Rectal smooth muscle tissue (tissue), 1 donor: Measurements from ENCODE around the gene FMN1.

Experiments used
- H3K27ac ChIP-seq: one replicate; pipeline ENCODE4 v1.7.0; 2013; ENCODE audit warnings: low read depth, low read length, inconsistent platforms
- H3K27me3 ChIP-seq: one replicate; pipeline ENCODE4 v1.7.0; 2013; ENCODE audit warnings: low read length; ENCODE audit not compliant: control insufficient read depth, insufficient read depth
- H3K36me3 ChIP-seq: one replicate; pipeline ENCODE4 v1.7.0; 2013; ENCODE audit warnings: low read length; ENCODE audit not compliant: control insufficient read depth, insufficient read depth
- H3K4me1 ChIP-seq: one replicate; pipeline ENCODE4 v1.7.0; 2013; ENCODE audit warnings: low read length; ENCODE audit not compliant: control insufficient read depth, insufficient read depth
- H3K4me3 ChIP-seq: one replicate; pipeline ENCODE4 v1.7.0; 2013; ENCODE audit warnings: low read length
- H3K9ac ChIP-seq: one replicate; pipeline ENCODE4 v1.7.0; 2013; ENCODE audit warnings: low read length

Gene FMN1

GRCh38 chr15:33148129-33148751 lies 46.3 kb downstream of the FMN1 start:
- Histone ChIP-seq H3K4me1 (peaks cover 3% of the 10 kb centered on the region), H3K27ac (no peak overlapping the region), H3K9ac (no peak overlapping the region), H3K36me3 (no peaks in the 10 kb centered on the region), H3K4me3 (no peak overlapping the region), H3K27me3 (no peaks in the 10 kb centered on the region)

DNA sequence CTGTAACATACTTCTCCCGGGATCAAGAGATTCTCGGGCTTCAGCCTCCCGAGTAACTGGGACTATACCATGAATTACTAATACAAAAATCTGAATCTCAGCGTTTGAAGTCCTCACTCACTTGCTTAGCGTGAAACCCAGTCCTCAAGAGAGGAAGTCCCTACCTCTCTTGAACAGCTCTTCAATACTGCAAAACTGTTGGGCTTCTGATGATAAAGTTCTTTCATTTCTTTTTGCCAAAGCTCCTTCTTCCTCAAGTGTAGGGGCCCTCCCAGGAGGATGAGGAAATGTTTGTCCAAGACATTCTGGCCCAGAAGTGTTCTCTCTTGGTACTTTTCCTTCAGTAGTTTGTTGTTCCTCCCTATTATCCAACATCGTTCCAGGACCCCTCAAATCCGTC lies 48.5 kb downstream of the FMN1 start:
- H3K9ac ChIP-seq = no peak overlapping the region
- H3K4me1 ChIP-seq = no peaks in the 10 kb centered on the region
- H3K27me3 ChIP-seq = no peaks in the 10 kb centered on the region
- H3K4me3 ChIP-seq = no peak overlapping the region
- H3K27ac ChIP-seq = no peak overlapping the region
- no peaks in the 10 kb centered on the region for H3K36me3 ChIP-seq

DNA sequence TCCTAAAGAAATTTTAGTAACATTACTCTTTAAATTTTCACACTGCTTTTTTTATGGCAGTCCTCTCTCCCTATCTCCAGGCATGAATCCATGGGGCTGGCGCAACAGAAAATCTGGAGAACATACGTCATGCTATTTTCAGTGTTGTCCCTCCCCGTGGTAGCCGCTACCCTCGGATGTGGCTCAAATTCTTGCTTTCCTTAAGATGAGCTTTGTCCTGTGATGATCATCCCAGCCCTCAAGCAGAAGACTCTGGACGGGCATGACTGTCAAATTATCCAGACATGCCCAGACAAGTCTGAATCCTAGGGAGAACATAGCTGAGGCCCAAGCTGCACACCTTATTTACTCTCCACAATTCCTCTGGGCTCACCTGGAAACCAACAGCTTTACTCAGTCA lies 49.1 kb downstream of the FMN1 start:
- H3K9ac ChIP-seq = no peak overlapping the region
- H3K4me1 ChIP-seq = no peaks in the 10 kb centered on the region
- no peaks in the 10 kb centered on the region for H3K27me3 ChIP-seq
- H3K27ac ChIP-seq = no peak overlapping the region
- H3K4me3 ChIP-seq = no peak overlapping the region
- no peaks in the 10 kb centered on the region for H3K36me3 ChIP-seq

DNA sequence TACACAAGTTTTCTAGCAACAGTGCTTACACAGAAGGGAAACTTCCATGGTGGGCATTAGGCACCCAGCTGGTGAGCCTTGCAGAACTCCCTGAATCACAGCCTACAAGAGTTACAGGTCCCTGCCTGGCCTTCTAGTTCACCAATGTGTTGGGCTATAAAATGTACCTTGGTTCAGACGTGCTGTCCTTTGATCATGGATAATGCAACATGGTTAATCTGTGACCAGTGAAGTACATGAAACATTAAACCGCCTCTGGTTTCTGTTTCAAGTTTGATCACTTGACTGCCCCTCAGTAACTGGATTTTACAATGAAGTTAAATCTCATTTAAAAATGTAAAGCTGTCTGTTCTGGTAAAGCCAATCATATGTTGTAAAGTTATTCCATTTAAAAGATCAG lies 51.8 kb downstream of the FMN1 start:
- H3K4me3 ChIP-seq = no peak overlapping the region
- no peaks in the 10 kb centered on the region for H3K36me3 ChIP-seq
- no peaks in the 10 kb centered on the region for H3K27me3 ChIP-seq
- H3K9ac ChIP-seq = no peak overlapping the region
- no peak overlapping the region for H3K27ac ChIP-seq
- H3K4me1 ChIP-seq = no peaks in the 10 kb centered on the region

- no peaks in the 10 kb centered on the region for H3K27me3 ChIP-seq
- H3K27ac ChIP-seq = no peak overlapping the region
- no peaks in the 10 kb centered on the region for H3K4me1 ChIP-seq
- no peak overlapping the region for H3K9ac ChIP-seq
- H3K4me3 ChIP-seq = no peak overlapping the region
- no peaks in the 10 kb centered on the region for H3K36me3 ChIP-seq
Measured at GRCh38 chr15:33138000-33138399, 56.5 kb downstream of the FMN1 start.

GRCh38 chr15:33137101-33137500 lies 57.4 kb downstream of the FMN1 start:
- H3K4me3 ChIP-seq = no peak overlapping the region
- no peaks in the 10 kb centered on the region for H3K4me1 ChIP-seq
- no peak overlapping the region for H3K9ac ChIP-seq
- no peak overlapping the region for H3K27ac ChIP-seq
- H3K36me3 ChIP-seq = no peaks in the 10 kb centered on the region
- H3K27me3 ChIP-seq = no peaks in the 10 kb centered on the region

- H3K27me3 ChIP-seq = no peaks in the 10 kb centered on the region
Measured at GRCh38 chr15:33136353-33136752, 58.2 kb downstream of the FMN1 start.

DNA sequence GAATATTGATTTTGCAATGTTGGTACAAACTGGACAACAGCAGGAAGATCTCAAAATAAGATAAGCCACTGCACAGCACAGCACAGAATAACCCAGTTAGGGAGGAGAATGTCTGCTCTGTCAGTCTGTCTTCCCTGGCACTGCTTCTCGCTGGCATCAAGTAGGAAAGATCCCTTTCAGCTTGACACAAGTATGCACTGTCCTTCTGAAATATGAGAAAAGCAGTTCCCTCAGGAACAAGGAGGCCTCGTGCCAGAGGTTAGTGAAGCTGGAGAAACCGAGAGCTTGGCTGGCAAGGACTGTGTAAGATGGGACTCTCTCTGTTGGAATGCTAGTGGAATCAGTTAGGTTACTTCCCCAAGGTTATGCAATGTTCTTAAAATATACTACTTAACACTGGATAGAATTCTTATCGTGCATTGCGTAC lies 59.1 kb downstream of the FMN1 start:
- Histone ChIP-seq H3K36me3 (no peaks in the 10 kb centered on the region), H3K4me3 (no peak overlapping the region), H3K4me1 (no peaks in the 10 kb centered on the region), H3K9ac (no peak overlapping the region), H3K27ac (peak overlapping the region; percentile 15), H3K27me3 (no peaks in the 10 kb centered on the region)

More at GRCh38 chr15:33136353-33136752, 58.2 kb downstream of the FMN1 start:
- Histone ChIP-seq H3K4me3 (no peak overlapping the region), H3K9ac (no peak overlapping the region), H3K4me1 (no peaks in the 10 kb centered on the region), H3K27ac (no peak overlapping the region), H3K36me3 (no peaks in the 10 kb centered on the region)

- Histone ChIP-seq H3K4me1 (no peaks in the 10 kb centered on the region), H3K9ac (no peak overlapping the region), H3K27ac (no peak overlapping the region), H3K4me3 (no peak overlapping the region), H3K36me3 (no peaks in the 10 kb centered on the region), H3K27me3 (no peaks in the 10 kb centered on the region)
Measured at GRCh38 chr15:33132722-33133345, 61.7 kb downstream of the FMN1 start.

- Histone ChIP-seq H3K9ac (no peak overlapping the region), H3K27ac (no peak overlapping the region)
Measured at GRCh38 chr15:33132233-33132580, 62.3 kb downstream of the FMN1 start.

GRCh38 chr15:33131552-33132232 lies 62.8 kb downstream of the FMN1 start:
- Histone ChIP-seq H3K27me3 (no peaks in the 10 kb centered on the region), H3K9ac (no peak overlapping the region), H3K4me3 (no peak overlapping the region), H3K36me3 (no peaks in the 10 kb centered on the region), H3K27ac (no peak overlapping the region), H3K4me1 (no peaks in the 10 kb centered on the region)

More at GRCh38 chr15:33132233-33132580, 62.3 kb downstream of the FMN1 start:
- Histone ChIP-seq H3K27me3 (no peaks in the 10 kb centered on the region), H3K36me3 (no peaks in the 10 kb centered on the region), H3K4me1 (no peaks in the 10 kb centered on the region), H3K4me3 (no peak overlapping the region)

GRCh38 chr15:33126559-33127290 lies 67.8 kb downstream of the FMN1 start:
- Histone ChIP-seq H3K36me3 (no peaks in the 10 kb centered on the region), H3K4me1 (no peaks in the 10 kb centered on the region), H3K4me3 (no peak overlapping the region), H3K27ac (no peak overlapping the region), H3K9ac (no peak overlapping the region), H3K27me3 (no peaks in the 10 kb centered on the region)
